Right atrium auricular region (tissue), 2 donors: ENCODE results near the gene ACR. TPM values are rescaled to one million over a fixed set of nuclear protein-coding genes. Genes with fewer than 3 reads are reported as not detected.

Experiments
- total RNA-seq, 2 donors: library from RNA; depleted of rRNA; stranded (reverse); fragments of >200 nt; gene quantifications; one replicate each; pipeline ENCODE4 v1.1.0, GENCODE V29; 2016

ACR gene
- total RNA-seq, 2 donors from 2014 or later = 0.39 TPM; not detected in 1

Other genes with a start within 250 kb of the ACR start
- 10 to 100 TPM; 30.1 to 33.8 TPM for gene LMF2, start 230.5 kb upstream of the ACR start, total RNA-seq
- gene NCAPH2, start 230.0 kb upstream of the ACR start, total RNA-seq = 10 to 100 TPM; 19.5 to 33.4 TPM
- gene SCO2, start 212.6 kb upstream of the ACR start, total RNA-seq = under 1 TPM in 1 of 2 donors, not detected in 1; 0.94 TPM
- 10 to 100 TPM in 1 of 2 donors, 1 to 10 TPM in 1; 9.1 to 35.8 TPM for gene TYMP, start 208.2 kb upstream of the ACR start, total RNA-seq
- gene KLHDC7B, start 192.3 kb upstream of the ACR start, total RNA-seq = not detected
- gene SYCE3, start 175.3 kb upstream of the ACR start, total RNA-seq = not detected
- gene CPT1B, start 159.8 kb upstream of the ACR start, total RNA-seq = 100 to 1,000 TPM; 184 to 281 TPM
- gene CHKB, start 155.4 kb upstream of the ACR start, total RNA-seq = 10 to 100 TPM; 25.1 to 29.5 TPM
- gene MAPK8IP2, start 137.4 kb upstream of the ACR start, total RNA-seq = under 1 TPM; 0.26 to 0.71 TPM
- 10 to 100 TPM; 30.7 to 38.9 TPM for gene ARSA, start 110.1 kb upstream of the ACR start, total RNA-seq
- gene SHANK3, start 65.4 kb upstream of the ACR start, total RNA-seq = 10 to 100 TPM in 1 of 2 donors, 1 to 10 TPM in 1; 8.2 to 12.3 TPM
- gene RABL2B, start 45.4 kb downstream of the ACR start, total RNA-seq = 1 to 10 TPM; 4.3 to 9.9 TPM